ENCODE measurements around the gene OR6B3.

- TF ChIP-seq, protein P1, sequence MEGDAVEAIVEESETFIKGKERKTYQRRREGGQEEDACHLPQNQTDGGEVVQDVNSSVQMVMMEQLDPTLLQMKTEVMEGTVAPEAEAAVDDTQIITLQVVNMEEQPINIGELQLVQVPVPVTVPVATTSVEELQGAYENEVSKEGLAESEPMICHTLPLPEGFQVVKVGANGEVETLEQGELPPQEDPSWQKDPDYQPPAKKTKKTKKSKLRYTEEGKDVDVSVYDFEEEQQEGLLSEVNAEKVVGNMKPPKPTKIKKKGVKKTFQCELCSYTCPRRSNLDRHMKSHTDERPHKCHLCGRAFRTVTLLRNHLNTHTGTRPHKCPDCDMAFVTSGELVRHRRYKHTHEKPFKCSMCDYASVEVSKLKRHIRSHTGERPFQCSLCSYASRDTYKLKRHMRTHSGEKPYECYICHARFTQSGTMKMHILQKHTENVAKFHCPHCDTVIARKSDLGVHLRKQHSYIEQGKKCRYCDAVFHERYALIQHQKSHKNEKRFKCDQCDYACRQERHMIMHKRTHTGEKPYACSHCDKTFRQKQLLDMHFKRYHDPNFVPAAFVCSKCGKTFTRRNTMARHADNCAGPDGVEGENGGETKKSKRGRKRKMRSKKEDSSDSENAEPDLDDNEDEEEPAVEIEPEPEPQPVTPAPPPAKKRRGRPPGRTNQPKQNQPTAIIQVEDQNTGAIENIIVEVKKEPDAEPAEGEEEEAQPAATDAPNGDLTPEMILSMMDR (IDR thresholded peaks at IDR 0.05) = no peak
- TF ChIP-seq TCF7L2 (IDR thresholded peaks at IDR 0.05; ENCODE audit: low read depth, low read length) (no peak), REST (IDR thresholded peaks at IDR 0.05; ENCODE audit: insufficient read depth in 1 of 2, low read depth in 2 of 2, low read length in 1 of 2) (no peak)
Observed at GRCh38 chr2:240048237-240048636, 5.1 kb downstream of the OR6B3 start.

Measured in Panc1 (cell line).